K562 (cell line): ENCODE results near the gene GCN1.

Experiments
- NR2C2 ChIP-seq, 2 experiments: fragments of 200-800 bp in 1 of 2; sonication (Bioruptor generic) in 1 of 2; sonication (generic) in 1 of 2; formaldehyde crosslinking in 1 of 2; IDR thresholded peaks; 2 replicates each; pipeline versions ENCODE4 v1.6.1 to v1.8.0; 2016 to 2022; ENCODE audit warnings: mild to moderate bottlenecking in 1 of 2, missing compliant biosample characterization in 1 of 2, missing genetic modification characterization in 1 of 2, missing genetic modification reagents in 1 of 2
- RFX5 ChIP-seq: IDR thresholded peaks from 2 replicates; pipeline ENCODE4 v1.6.1; 2011; ENCODE audit warnings: low read depth, mild to moderate bottlenecking, improper control_type of control experiment, low read length
- SP1 ChIP-seq: sonication (generic); formaldehyde crosslinking; IDR thresholded peaks from 2 replicates; pipeline ENCODE4 v1.8.1; 2022; ENCODE audit warnings: mild to moderate bottlenecking, missing genetic modification reagents
- THRB ChIP-seq: fragments of 450-650 bp; formaldehyde crosslinking; conservative IDR thresholded peaks from 2 replicates; pipeline ENCODE4 v1.4.0; 2022; ENCODE audit warnings: mild to moderate bottlenecking, missing genetic modification characterization
- ZNF318 ChIP-seq, 2 experiments: fragments of 450-650 bp; IDR thresholded peaks; 2 replicates each; pipeline ENCODE4 v1.6.1; 2016; ENCODE audit warnings: mild to moderate bottlenecking in 2 of 2, borderline replicate concordance in 1 of 2, low read depth in 1 of 2, moderate library complexity in 1 of 2
- TF ChIP-seq, protein P1 (sequence below), 3 experiments: IDR thresholded peaks in 2 of 3; conservative IDR thresholded peaks in 1 of 3; 2 replicates each; pipeline ENCODE4 v1.5.1; 2011 to 2012; ENCODE audit warnings: low read length in 3 of 3, mild to moderate bottlenecking in 3 of 3, control low read depth in 2 of 3, improper control_type of control experiment in 1 of 3, inconsistent platforms in 1 of 3, low read depth in 1 of 3, mixed read lengths in 1 of 3, moderate library complexity in 1 of 3; ENCODE audit not compliant: insufficient read depth in 2 of 3

- TF ChIP-seq, protein P1, sequence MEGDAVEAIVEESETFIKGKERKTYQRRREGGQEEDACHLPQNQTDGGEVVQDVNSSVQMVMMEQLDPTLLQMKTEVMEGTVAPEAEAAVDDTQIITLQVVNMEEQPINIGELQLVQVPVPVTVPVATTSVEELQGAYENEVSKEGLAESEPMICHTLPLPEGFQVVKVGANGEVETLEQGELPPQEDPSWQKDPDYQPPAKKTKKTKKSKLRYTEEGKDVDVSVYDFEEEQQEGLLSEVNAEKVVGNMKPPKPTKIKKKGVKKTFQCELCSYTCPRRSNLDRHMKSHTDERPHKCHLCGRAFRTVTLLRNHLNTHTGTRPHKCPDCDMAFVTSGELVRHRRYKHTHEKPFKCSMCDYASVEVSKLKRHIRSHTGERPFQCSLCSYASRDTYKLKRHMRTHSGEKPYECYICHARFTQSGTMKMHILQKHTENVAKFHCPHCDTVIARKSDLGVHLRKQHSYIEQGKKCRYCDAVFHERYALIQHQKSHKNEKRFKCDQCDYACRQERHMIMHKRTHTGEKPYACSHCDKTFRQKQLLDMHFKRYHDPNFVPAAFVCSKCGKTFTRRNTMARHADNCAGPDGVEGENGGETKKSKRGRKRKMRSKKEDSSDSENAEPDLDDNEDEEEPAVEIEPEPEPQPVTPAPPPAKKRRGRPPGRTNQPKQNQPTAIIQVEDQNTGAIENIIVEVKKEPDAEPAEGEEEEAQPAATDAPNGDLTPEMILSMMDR (IDR thresholded peaks at IDR 0.05 in 2 of 3, conservative IDR thresholded peaks at IDR 0.05 in 1 of 3; ENCODE audit: insufficient read depth in 2 of 3, low read depth in 1 of 3, low read length in 3 of 3), result no peak
- TF ChIP-seq ZNF318 (IDR thresholded peaks at IDR 0.05; ENCODE audit: borderline replicate concordance in 1 of 2, low read depth in 1 of 2) (no peak), SP1 (no peak), RFX5 (no peak), THRB (CRISPR knock-in tag) (no peak), NR2C2 (CRISPR knock-in tag; IDR thresholded peaks at IDR 0.05) (no peak), NR2C2 (tag; IDR thresholded peaks at IDR 0.05) (no peak)
These were observed 34.8 kb downstream of the GCN1 start for GRCh38 chr12:120159509-120160237.
